Right cardiac atrium (tissue), 5 donors: ENCODE data around the gene THTPA. TPM values are rescaled to one million over a fixed set of nuclear protein-coding genes. Genes with fewer than 3 reads are reported as not detected.
"Not testable (repeated sequence)": the region's sequence is repeated elsewhere in the genome, so short reads cannot be mapped to it uniquely, and the experiment has no call there.

ENCODE experiments used
- ATAC-seq, 2 donors: fragments of 200-7000 bp; cut with Tn5 transposase; one replicate each; pipeline versions ENCODE4 v1.8.0 to v1.9.1; 2020; ENCODE audit warnings: moderate library complexity in 2 of 2, mild to moderate bottlenecking in 1 of 2
- DNase-seq, 3 donors: peaks; one replicate each; pipeline ENCODE4 v3.0.0-alpha.2; 2020
- H3K27ac ChIP-seq: one replicate; pipeline ENCODE4 v1.5.1; 2013; ENCODE audit warnings: mild to moderate bottlenecking, low read length, control low read depth, moderate library complexity
- H3K27me3 ChIP-seq: one replicate; pipeline ENCODE4 v1.6.1; 2013; ENCODE audit not compliant: control insufficient read depth, insufficient read depth
- H3K4me1 ChIP-seq: one replicate; pipeline ENCODE4 v1.6.1; 2013; ENCODE audit warnings: low read length; ENCODE audit not compliant: control insufficient read depth, insufficient read depth
- H3K4me3 ChIP-seq: one replicate; pipeline ENCODE4 v1.5.1; 2013; ENCODE audit warnings: low read length, control low read depth
- H3K9me3 ChIP-seq: one replicate; pipeline ENCODE4 v1.6.1; 2013; ENCODE audit warnings: low read length; ENCODE audit not compliant: control insufficient read depth
- WGBS: extraction: QIAGEN DNeasy Blood & Tissue Kit; methylation state at CpG from one replicate; pipeline ENCODE4 v1.1.7; 2013; 5-methylcytosine and 5-hydroxymethylcytosine counted together
- intact Hi-C, 4 donors: fragments of 100-400 bp; cut with DNase I; formaldehyde crosslinking; loops; one replicate each; pipeline versions ENCODE4 v1.11.0 to v1.14.0; 2022 to 2023
- polyA plus RNA-seq: library from polyadenylated mRNA; stranded (reverse); fragments of 200-250 nt; gene quantifications from one replicate; pipeline ENCODE4 v1.2.3, GENCODE V29; 2013
- total RNA-seq, 4 donors: library from RNA; stranded (reverse); fragmentation: NEBNext Ultra II Directional; extraction: Animal tissue kit (Norgen Biotek cat#: 25700); gene quantifications; one replicate each; pipeline ENCODE4 v1.2.1, GENCODE V29; 2021
- donor health status: healthy with polysubstance abuse.
- donor health status: DM: no; HTN: yes; CAD: no.
- donor health status: DM: no; HTN: no; CAD: no.
- donor health status: DM: no; HTN: yes; CAD: no; lungs with severe emphysema.
- donor health status: DM: yes; HTN: yes; CAD: no.

THTPA gene
- total and polyA plus RNA-seq, 5 donors = 18.8 to 22.9 (median 21.3) TPM

DNA sequence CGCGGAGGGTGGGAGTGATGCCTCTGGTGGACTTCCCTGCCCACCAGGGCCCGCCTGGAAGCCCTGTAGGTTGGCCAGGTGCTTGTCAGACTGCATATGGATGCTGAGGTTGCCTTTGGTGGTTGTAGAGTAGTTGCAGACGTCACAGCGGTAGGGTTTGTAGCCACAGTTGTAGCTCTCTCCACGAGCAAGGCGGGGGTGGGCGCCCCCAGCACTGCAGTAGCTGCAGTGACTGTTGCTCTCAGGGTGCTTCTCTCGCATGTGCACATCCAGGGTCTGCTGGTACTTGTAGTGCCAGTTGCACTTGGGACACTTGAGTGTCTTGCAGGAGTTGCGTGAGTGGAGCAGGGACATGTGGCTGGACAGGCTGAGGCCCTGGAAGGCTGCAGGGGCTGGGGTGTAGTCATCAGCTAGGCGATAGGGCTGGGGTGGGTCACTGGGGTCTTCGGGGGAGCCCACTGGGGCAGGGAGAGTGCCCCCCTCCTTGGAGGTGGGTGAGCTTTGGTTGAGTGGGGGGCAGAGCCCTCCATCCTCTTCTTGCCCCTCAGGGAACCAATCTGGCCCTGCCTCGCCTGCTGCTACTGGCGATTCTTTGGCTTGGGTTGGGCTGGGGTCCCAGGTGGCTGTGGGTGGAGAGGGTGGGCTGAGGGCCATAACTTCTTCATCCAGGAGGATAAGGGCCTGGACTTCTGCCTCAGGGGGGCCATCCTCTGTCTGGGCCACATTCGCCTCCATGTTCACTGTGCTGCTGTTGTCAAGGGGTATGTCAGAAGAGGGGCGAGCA is 22.2 kb upstream of the THTPA start:
- Histone ChIP-seq H3K27ac (no peak overlapping the region), H3K4me1 (no peaks in the 10 kb centered on the region), H3K4me3 (no peak overlapping the region), H3K27me3 (no peaks in the 10 kb centered on the region), H3K9me3 (no peaks in the 10 kb centered on the region)
- ATAC-seq (no peak), DNase-seq (no peak)
- intact Hi-C loops = no loop called here
- 94% methylated on average over 16 of the region's 16 CpGs for WGBS

DNA sequence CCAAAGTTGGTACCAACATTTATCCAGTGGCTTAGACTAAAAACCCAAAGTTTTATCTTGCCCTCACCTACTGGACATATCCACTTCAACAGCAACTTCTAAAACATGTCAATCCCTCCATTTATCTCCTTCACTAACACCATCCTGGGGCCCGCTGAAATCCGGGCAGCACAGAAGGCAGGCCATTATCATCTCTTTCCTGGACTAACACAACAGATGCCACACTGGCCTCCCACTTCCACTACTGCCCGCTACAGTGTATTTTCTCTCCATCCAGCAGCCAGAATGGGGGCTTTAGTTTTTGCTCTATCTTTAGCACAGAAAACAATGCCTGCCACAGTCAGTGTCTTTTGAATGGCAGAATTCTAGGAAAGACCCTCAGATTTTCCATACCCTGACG is 20.1 kb upstream of the THTPA start:
- H3K4me1 ChIP-seq = no peaks in the 10 kb centered on the region
- ATAC-seq = no peak
- intact Hi-C loops = no loop called here
- no peaks in the 10 kb centered on the region for H3K9me3 ChIP-seq
- WGBS = 69% methylated on average over 4 of the region's 4 CpGs
- DNase-seq = no peak
- H3K4me3 ChIP-seq = no peak overlapping the region
- no peak overlapping the region for H3K27ac ChIP-seq
- no peaks in the 10 kb centered on the region for H3K27me3 ChIP-seq

DNA sequence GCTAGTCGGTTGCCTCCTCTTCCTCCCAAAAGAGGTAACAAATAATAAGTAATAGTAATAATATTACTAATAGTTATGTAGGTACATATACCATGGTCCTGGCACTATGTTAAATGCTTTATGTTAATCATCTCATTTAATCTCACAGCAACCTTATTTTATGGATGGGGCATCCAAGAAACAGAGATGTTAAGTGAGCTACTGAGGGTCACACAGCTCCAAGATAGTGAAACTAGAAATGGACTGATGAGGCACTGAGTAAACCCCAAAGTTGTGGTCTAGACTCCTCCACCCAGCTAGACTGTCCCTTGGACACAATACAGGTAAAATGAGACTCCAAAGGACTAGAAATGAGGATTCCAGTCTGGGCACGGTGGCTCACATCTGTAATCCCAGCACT is 19.6 kb upstream of the THTPA start:
- Histone ChIP-seq H3K4me1 (no peaks in the 10 kb centered on the region), H3K27ac (no peak overlapping the region), H3K27me3 (no peaks in the 10 kb centered on the region), H3K4me3 (no peak overlapping the region), H3K9me3 (no peaks in the 10 kb centered on the region)
- DNase-seq (no peak), ATAC-seq (no peak)
- WGBS = 85% methylated on average over 2 of the region's 2 CpGs
- intact Hi-C loops = no loop called here

DNA sequence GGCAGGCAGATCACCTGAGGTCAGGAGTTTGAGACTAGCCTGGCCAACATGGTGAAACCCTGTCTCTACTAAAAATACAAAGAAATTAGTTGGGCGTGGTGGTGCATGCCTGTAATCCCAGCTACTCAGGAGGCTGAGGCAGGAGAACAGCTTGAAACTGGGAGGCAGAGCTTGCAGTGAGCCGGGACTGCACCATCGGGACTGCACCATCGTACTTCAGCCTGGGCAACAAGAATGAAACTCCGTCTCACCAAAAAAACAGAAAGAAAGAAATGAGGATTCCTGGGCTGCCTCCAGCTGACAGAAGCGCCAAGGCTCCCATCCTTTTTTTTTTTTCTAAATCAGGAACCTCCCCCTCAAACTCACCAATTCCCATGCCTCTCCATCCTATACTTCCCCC is 19.2 kb upstream of the THTPA start:
- 78% methylated on average over 6 of the region's 6 CpGs for WGBS
- H3K9me3 ChIP-seq, DNase-seq, H3K4me3 ChIP-seq, ATAC-seq, H3K4me1 ChIP-seq, intact Hi-C loops, H3K27ac ChIP-seq, H3K27me3 ChIP-seq: not testable (repeated sequence)

DNA sequence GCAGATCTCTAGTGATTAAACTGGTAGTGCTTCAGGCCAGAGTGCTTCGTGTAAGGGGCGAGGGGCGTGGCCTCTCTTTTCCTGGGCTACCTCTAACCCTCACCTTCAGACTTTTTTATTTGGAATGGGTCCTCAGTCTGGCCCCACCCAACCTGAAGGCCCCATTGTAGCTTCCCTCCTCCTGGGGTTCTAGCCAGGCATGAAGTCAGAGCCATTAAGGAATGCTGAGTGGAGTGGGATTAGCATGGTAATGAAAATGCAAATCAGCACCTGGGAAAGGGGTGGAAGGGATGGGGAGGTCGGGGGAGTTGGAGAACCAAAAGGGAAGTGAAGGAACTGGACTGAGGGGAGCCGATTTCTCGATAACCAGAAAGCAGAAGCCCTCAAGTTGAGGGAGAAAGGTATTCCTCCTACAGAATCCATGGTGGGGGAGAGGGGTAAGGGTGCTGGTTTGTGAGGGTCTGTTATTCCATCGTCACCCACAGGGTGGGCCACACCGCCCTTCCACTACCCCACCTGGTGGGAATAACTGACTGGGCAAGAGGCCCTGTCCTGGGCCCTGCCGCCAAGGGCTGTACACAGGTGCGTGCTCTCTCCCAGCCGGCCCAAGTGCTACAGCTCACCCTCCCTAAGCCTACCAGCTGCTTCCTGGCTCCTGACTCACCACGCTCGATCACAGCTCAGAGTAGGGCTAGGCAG is 18.6 kb upstream of the THTPA start:
- WGBS = 59% methylated on average over 13 of the region's 13 CpGs
- no peaks in the 10 kb centered on the region for H3K4me1 ChIP-seq
- DNase-seq (no peak), ATAC-seq (no peak)
- H3K9me3 ChIP-seq = no peaks in the 10 kb centered on the region
- no peaks in the 10 kb centered on the region for H3K27me3 ChIP-seq
- H3K27ac ChIP-seq = no peak overlapping the region
- intact Hi-C loops = no loop called here
- no peak overlapping the region for H3K4me3 ChIP-seq

DNA sequence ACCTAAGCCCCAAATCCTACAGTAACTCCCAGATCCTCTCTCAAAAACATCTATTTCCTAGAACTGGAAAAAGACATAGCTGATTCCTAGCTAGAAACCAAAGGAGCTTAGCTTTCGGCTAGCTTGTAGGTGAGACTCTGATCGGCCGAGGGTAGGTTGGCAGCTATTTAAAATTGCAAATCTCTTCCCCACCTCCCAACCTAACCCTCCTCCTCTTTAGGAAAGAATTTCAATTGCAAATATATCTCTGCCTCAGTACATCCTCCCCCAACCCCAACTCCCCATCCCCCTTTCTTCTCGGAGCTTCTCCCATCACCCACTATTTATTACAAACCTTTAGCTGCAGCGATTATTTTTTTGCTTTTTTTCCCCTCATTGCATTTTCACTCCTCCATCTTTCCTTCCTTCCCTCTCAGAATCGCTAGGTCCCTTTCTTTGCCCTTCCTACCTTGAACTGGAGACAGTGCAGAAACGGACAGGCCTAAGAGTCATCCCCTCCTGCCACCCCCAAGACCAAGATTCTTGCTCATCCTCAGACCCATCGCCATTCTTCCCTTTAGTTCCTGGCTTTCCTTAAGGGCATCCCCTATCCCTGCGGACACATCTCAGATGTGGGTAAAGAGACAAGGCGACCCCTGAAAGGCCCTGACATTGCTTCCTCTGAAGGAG is 17.9 kb upstream of the THTPA start:
- ATAC-seq (peak in 1 of 2 donors; percentile 4), DNase-seq (no peak)
- no peak overlapping the region for H3K4me3 ChIP-seq
- no peaks in the 10 kb centered on the region for H3K9me3 ChIP-seq
- H3K4me1 ChIP-seq = no peaks in the 10 kb centered on the region
- WGBS = 57% methylated on average over 10 of the region's 10 CpGs
- intact Hi-C loops = no loop called here
- no peaks in the 10 kb centered on the region for H3K27me3 ChIP-seq
- H3K27ac ChIP-seq = no peak overlapping the region

DNA sequence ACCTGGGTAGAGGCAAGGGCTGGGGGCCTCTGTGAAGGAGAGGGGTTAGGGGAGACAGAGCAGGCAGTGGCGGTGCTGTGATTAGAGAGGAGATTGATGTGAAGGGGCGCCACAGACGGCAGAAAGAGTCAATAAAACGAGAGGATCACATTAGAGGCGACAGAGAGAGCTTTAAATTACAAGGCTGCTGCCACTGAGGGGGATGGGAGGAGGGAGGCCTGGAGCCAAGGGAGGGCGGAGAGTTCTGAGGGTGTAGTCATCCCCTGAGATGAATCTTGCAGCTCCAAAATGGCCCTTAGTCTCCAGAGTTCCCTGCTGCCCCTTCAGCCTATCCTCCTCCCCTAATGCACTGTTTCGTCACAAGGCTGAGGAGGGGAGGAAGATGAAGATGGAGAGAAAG is 17.3 kb upstream of the THTPA start:
- WGBS = 32% methylated on average over 7 of the region's 7 CpGs
- intact Hi-C loops = no loop called here
- no peaks in the 10 kb centered on the region for H3K27me3 ChIP-seq
- no peak overlapping the region for H3K27ac ChIP-seq
- H3K4me1 ChIP-seq = no peaks in the 10 kb centered on the region
- no peak overlapping the region for H3K4me3 ChIP-seq
- ATAC-seq = peak; percentile 69 to 85
- no peaks in the 10 kb centered on the region for H3K9me3 ChIP-seq
- DNase-seq = peak; percentile 51 to 85 (median 83)

DNA sequence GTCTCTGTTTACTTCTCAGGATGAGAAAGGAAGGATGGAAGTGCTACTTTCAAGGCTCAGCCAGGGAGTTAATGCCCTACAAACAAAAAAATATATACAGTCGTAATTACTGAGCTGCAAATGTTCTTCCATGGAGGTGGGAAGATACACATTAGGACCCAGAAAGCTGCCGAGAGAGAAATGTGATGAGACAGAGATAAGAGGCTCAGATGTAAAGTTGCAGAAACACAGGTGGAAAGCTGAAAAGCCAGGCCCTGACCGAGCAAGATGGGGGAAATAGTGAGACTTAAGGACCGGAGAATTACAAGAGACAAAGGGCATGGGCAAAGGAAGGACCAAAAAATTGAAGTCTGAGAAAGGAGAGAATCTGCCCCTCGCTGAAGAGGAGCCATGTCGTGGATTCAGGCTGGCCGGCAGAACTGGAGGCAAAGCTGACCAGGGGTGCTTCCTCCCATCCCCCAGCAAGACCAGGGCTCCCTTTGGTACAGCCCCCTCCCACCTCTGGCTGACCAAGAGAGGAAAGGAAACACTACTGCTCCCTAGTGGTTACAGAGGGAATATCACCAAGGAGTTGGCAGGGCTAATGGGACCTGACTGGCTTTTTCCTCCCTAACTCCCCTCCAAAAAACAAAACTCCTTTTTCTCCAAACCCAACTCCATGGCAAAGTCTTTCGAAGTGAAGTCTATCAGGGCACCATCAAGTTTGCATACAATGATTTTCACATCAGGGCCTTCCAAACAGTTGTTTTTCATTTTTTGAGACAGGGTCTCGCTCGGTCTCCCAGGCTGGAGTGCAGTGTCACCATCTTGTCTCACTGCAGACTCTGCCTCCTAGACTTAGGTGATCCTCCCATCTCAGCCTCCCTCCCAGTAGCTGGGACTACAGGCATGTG is 16.6 kb upstream of the THTPA start:
- DNase-seq = no peak
- H3K27me3 ChIP-seq = no peaks in the 10 kb centered on the region
- no peak overlapping the region for H3K4me3 ChIP-seq
- H3K4me1 ChIP-seq = no peaks in the 10 kb centered on the region
- intact Hi-C loops = loop anchor here in 1 of 4 donors (10.0 kb wide), 1 partner anchor 215 kb away; the partner anchor contains the start of gene PABPN1
- WGBS = 34% methylated on average over 10 of the region's 10 CpGs
- ATAC-seq = peak; percentile 51 to 64
- H3K27ac ChIP-seq = no peak overlapping the region
- no peaks in the 10 kb centered on the region for H3K9me3 ChIP-seq

DNA sequence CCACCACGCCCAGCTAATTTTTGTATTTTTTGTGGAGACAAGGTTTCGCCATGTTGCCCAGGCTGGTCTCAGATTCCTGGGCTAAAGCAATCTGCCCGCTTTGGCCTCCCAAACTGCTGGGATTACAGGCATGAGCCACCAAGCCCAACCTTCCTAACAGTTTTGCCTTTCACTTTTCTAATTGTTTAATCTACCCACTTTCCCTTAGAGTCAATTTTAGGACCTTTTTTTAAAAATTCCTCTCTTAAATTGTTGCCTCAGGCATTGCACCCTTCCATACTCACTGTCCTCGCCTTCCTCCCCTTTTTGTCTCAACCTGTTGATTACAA is 16.0 kb upstream of the THTPA start:
- H3K27ac ChIP-seq = no peak overlapping the region
- ATAC-seq (no peak), DNase-seq (no peak)
- H3K4me3 ChIP-seq = no peak overlapping the region
- no peaks in the 10 kb centered on the region for H3K27me3 ChIP-seq
- H3K9me3 ChIP-seq = no peaks in the 10 kb centered on the region
- 86% methylated on average over 4 of the region's 4 CpGs for WGBS
- H3K4me1 ChIP-seq = peaks cover 2% of the 10 kb centered on the region
- intact Hi-C loops = loop anchor here in 1 of 4 donors (10.0 kb wide), 1 partner anchor 215 kb away; the partner anchor contains the start of gene PABPN1

DNA sequence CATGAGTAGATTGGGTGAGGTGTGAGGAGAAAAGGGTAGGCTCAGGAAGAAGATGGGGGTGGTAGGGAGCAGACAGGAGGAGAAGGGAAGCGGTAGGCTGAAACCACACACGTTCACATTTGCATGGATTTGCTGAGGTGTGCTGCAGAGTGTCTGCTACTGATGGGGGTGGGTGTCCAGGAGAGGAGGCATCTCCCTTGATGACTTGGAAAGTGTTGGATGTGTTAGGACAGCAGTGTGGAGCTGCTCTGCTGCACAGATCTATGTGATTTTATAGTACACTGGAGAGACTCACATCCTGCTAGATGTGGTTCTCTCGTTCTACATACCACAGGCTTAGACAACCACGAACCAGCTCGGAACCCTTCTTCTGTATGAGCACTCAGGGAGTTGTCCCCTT is 13.8 kb upstream of the THTPA start:
- ATAC-seq = no peak
- no peaks in the 10 kb centered on the region for H3K9me3 ChIP-seq
- no peaks in the 10 kb centered on the region for H3K27me3 ChIP-seq
- H3K4me1 ChIP-seq = peaks cover 10% of the 10 kb centered on the region
- intact Hi-C loops = loop anchor here in 1 of 4 donors (10.0 kb wide), 1 partner anchor 217 kb away; the partner anchor contains the start of gene PABPN1
- 80% methylated on average over 5 of the region's 5 CpGs for WGBS
- H3K27ac ChIP-seq = no peak overlapping the region
- H3K4me3 ChIP-seq = no peak overlapping the region
- no peak for DNase-seq
